HG03175 (cell line): ENCODE results near the gene TIMM22.
A peak's percentile ranks its signal among the peaks of the same experiment; 100 is the strongest.
"Not testable (repeated sequence)": the region's sequence is repeated elsewhere in the genome, so short reads cannot be mapped to it uniquely, and the experiment has no call there.

Experiments
- ATAC-seq: cut with Tn5 transposase; IDR thresholded peaks from one replicate; pipeline ENCODE4 v1.9.1; 2021; ENCODE audit warnings: mild to moderate bottlenecking, moderate library complexity; ENCODE audit not compliant: unreplicated experiment

TIMM22 gene

DNA sequence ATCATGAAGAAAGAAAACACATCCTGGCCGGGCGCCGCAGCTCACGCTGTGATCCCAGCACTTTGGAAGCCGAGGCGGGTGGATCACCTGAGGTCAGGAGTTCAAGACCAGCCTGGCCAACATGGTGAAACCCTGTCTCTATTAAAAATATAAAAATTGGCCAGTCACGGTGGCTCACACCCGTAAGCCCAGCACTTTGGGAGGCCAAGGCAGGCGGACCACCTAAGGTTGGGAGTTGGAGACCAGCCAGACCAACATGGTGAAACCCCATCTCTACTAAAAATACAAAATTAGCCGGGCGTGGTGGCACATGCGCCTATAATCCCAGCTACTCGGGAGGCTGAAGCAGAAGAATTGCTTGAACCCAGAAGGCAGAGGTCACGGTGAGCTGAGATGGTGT, 25.1 kb upstream of the TIMM22 start:
- not testable (repeated sequence) for ATAC-seq

- no peak for ATAC-seq
Measured at GRCh38 chr17:973053-973452, 23.9 kb upstream of the TIMM22 start.

GRCh38 chr17:974778-975177, 22.2 kb upstream of the TIMM22 start:
- not testable (repeated sequence) for ATAC-seq

GRCh38 chr17:975371-975915, 21.5 kb upstream of the TIMM22 start:
- no peak for ATAC-seq

- no peak for ATAC-seq
Measured at GRCh38 chr17:976312-976711, 20.6 kb upstream of the TIMM22 start.

DNA sequence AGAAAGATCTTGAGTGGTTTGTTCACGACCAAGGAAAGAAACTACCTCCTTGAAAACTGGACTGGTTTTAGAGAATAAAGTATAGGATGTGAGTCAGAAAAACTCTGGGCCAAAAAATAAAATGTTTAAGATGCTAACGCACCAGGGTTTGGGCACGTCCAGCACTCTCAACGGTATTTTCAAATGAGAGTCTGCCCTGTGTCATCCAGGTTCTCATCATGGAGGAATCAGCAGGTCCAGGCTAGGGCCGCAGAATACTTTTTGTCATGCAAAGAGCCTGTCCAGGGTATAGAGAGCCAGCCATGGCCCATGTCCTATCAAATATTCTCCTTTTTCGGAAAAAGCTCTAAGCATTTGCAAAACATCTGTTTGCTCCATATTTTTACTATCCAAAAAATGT, 19.8 kb upstream of the TIMM22 start:
- ATAC-seq: no peak

GRCh38 chr17:978103-979093, 18.5 kb upstream of the TIMM22 start:
- no peak for ATAC-seq

DNA sequence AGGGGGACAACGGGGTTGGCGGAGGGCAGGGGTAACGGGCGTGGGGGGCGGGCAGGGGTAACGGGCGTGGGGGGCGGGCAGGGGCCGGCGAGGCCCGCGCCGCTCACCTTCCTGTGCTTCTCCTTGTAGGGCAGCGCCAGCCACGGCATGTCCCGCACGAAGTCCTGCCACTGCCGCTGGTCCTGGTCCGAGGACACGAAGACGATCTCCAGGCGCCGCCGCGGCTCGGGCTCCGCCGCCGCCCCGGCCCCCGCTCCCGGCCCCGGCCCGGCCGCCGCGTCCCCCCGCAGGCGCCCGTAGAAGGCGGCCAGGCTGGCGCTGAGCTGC, 17.8 kb upstream of the TIMM22 start:
- no peak for ATAC-seq

DNA sequence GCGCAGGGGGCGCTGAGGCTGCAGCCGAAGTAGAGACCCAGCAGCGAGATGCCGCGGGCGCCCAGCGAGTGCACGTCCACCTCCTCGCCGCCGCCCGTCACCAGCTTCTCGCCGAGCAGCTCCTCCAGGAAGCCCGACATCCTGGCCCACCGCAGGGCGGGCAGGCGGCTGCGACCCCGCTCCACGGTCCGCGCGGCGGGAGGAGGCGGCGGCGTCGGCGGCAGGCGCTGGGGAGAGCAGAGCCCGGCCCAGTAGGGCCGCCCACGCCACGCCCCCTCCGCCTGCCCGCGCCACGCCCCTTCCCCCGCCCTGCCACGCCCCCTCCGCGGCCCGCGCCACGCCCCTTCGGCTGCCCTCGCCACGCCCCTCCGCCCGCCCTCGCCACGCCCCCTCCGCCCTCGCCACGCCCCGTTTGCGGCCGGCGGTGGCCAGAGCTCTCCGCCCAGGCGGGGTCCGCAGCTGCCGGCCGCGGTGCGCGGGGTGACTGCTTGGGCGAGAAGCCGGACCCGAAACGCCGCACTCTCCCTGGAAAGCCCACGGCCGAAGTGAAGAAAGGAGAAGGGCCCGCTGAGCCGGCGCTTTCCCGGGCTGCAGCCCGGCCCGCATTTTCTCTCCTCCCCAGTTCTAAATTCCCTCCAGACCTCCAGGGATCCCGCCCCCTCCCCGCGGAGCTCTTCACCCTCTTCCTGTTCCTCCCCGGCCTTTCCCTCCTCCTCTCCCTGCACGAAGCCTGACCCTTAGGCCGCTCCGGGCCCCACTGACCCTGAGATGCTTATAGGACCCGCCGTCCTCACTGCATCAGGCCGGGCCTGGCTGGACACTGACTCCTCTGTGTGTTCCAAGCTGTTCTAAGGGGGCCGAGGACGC, 17.2 kb upstream of the TIMM22 start, which contains the start of gene NXN:
Gene NXN, minus strand, starts transcription at position 238 of the 867 bp plus-strand sequence.
- ATAC-seq: peak; percentile 74

GRCh38 chr17:980406-981291, 16.3 kb upstream of the TIMM22 start:
- ATAC-seq: no peak

- no peak for ATAC-seq
Measured at GRCh38 chr17:981292-981658, 15.7 kb upstream of the TIMM22 start.

DNA sequence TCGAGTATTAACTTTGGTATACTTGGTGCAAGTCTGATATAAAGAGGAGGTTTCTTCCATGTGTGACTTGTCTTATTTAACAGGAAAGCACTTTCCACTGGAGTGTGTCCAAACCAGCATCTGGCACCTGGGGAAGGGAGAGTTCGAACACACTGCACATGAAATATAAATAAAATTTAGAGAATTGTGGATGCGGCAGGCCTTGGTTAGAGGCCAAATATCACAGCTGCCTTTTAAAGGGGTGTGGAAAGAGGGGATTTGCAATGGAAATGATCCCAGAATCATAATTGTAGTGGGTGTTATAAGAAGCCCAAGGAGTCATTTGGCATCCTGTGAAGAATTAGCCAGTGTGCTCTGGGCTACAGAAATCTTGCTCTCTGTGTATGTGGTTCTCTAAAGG, 13.0 kb upstream of the TIMM22 start:
- ATAC-seq: no peak

DNA sequence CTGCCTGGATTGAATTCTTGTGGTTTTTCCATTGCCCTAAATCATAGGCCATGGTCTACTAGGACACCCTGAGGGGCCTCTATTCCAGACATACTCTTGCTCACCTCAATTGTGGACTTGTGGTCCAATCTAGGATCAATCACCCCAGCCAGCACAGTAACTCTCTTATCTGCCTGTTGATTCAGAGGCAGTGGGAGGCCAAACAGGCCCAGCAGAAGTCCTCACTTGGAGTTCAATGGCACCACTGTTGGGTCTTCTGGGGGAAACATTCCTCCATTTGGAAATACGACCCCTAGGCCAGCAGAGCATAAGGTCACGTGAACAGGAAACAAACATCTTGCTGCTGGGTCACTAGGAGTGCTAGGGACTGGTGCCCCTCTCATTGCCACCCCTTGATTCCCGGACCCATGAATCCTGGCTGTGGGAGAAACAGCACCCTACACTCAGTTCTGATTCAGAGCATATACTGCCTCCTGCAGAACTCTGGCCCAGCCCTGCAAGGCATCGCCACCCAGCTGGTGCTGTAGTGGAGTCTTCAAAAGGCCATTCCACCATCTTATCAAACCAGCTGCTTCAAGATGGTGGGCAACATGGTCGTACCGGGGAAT, 10.5 kb upstream of the TIMM22 start:
- no peak for ATAC-seq

GRCh38 chr17:987931-988330, 9.0 kb upstream of the TIMM22 start:
- ATAC-seq: no peak

DNA sequence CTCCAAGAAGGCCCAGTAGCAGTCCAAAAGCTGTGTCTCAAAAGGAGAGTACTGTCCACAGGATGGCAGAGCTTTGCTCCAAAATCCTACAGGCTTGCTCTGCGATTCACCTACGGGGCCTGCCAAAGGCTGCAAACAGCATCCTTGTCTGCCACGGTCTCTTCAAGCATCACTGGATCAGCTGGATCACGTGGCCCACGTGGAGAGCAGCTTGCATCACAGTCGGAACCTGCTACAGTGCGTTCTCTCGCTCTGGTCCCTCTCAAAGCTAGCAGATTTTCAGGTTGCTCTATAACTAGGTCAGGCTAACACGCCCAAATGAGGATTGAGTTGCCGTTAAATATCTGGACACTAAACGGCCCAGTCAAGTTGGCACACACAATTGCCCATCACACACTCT, 8.4 kb upstream of the TIMM22 start:
- no peak for ATAC-seq

- no peak for ATAC-seq
Measured at GRCh38 chr17:992933-993332, 4.0 kb upstream of the TIMM22 start.

- not testable (repeated sequence) for ATAC-seq
Measured at GRCh38 chr17:995324-995723, 1.6 kb upstream of the TIMM22 start.

GRCh38 chr17:998111-998510, 1.2 kb downstream of the TIMM22 start:
- ATAC-seq: no peak

- ATAC-seq: no peak
Measured at GRCh38 chr17:1000597-1001461, 3.9 kb downstream of the TIMM22 start.
